HG02884 (cell line): ENCODE data around the gene NXPH4.

ENCODE experiments used
- ATAC-seq: cut with Tn5 transposase; IDR thresholded peaks from one replicate; pipeline ENCODE4 v1.9.1; 2021; ENCODE audit warnings: mild to moderate bottlenecking, moderate library complexity; ENCODE audit not compliant: unreplicated experiment

Gene NXPH4

GRCh38 chr12:57240926-57241401, 24.4 kb downstream of the NXPH4 start:
- ATAC-seq, result no peak

- no peak for ATAC-seq
Measured at GRCh38 chr12:57241402-57242310, 25.1 kb downstream of the NXPH4 start.

GRCh38 chr12:57242329-57242690, 25.7 kb downstream of the NXPH4 start:
- no peak for ATAC-seq

DNA sequence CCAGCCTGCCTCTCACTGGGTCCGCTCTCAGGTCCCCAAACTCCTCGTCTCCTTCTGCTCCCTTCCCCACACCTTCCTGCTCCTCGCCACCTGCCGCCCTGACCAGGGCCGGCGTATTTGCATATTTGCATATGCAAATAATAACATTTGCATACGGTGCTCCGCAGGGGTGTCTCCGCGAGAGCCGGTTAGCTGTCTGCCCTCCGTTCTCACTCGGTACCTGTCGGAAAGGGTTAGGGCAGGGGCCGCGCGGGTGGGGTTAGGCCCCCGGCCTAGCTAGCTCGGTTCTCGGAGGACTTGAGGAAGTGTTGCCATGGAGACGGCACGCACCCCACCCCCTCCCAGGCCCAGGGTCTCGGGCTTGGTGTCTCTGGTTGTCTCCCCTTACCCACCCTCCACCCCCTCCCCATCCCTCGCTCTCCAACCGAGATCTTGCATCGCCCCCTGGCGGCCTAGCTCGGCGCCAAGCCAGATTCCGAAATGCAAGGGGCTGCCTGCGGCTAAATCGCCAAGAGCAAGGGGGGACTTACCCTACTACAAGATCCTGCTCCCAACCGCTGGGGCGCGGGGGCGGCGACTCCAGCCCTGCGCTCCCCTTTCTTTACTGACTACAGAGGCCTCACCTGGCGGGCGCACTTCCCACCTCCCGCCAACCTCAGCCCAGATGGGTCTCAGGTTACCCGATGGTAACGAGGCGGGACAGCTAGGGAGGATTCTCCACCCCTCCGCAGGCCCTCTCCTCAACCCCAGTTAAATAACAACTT, 26.3 kb downstream of the NXPH4 start:
- no peak for ATAC-seq

GRCh38 chr12:57243521-57244311, 27.1 kb downstream of the NXPH4 start:
- no peak for ATAC-seq

DNA sequence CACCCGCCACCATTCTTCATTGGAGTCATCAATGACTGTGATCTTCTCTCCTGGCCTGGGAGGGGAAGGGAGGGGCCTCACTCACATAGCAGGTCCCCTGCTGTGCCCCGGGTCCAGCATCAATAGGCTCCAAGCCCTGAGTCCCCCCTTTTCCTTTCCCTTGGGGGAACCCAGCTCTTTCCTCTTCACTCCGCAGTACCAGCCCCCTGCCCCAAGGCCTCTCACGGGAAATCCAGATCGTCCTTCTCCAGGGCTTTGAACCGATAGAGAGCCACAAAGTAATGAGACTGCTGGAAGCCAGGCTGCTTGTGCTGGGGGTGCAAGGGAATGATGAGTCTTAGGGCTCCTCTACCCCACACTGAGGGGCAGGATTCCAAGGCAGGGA, 27.7 kb downstream of the NXPH4 start:
- ATAC-seq, result no peak

DNA sequence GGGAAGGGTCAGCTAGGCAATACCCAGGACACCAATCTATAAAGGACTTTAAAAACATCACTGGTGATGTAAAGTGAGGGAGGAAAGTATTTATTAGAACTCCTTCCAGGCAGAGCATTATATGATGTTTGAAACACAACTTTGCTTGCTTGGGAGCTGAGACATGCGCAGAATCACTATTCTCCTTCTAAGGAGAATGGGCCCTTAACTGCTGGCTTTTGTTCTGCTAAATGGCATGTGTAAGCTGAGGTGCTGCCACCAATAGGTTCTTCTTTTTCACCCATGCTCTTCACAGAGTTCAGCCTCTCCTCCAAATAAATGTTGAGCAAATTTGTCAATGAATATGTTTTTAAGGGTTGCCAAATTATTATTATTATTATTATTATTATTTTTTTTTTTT, 30.4 kb downstream of the NXPH4 start:
- ATAC-seq, result no peak

- ATAC-seq, result no peak
Measured at GRCh38 chr12:57248934-57249742, 32.5 kb downstream of the NXPH4 start.

- no peak for ATAC-seq
Measured at GRCh38 chr12:57250541-57250940, 33.9 kb downstream of the NXPH4 start.

DNA sequence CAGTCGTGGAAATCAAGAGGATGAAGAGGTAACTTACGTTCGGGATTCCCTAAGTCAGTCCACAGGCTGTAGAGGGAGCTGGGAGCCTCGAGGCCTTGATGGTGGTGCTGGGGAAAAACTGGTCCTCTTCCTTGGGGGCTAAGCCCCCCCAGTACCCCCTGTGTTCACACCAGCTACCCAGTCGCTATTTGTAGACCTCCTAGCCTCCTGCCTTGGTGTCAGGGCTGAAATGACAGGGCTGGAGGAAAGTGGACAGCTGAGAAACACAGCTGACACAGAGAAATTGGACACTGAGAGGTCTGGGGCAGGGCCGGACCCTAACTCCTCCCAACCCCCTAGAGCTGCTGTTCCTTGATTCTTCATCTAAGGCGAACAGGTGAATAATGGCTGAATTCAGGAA, 34.4 kb downstream of the NXPH4 start, which contains the start of gene STAC3:
Gene STAC3, minus strand, starts transcription at position 232 of the 400 bp plus-strand sequence. CDS start 1,551 bp downstream, outside the sequence.
- ATAC-seq, result no peak

GRCh38 chr12:57254506-57255280, 38.1 kb downstream of the NXPH4 start:
- ATAC-seq, result no peak

GRCh38 chr12:57255916-57256315, 39.3 kb downstream of the NXPH4 start:
- ATAC-seq, result no peak

GRCh38 chr12:57258977-57259970, 42.7 kb downstream of the NXPH4 start:
- ATAC-seq, result no peak

GRCh38 chr12:57260366-57260765, 43.8 kb downstream of the NXPH4 start:
- no peak for ATAC-seq

GRCh38 chr12:57261428-57261865, 44.9 kb downstream of the NXPH4 start:
- no peak for ATAC-seq

DNA sequence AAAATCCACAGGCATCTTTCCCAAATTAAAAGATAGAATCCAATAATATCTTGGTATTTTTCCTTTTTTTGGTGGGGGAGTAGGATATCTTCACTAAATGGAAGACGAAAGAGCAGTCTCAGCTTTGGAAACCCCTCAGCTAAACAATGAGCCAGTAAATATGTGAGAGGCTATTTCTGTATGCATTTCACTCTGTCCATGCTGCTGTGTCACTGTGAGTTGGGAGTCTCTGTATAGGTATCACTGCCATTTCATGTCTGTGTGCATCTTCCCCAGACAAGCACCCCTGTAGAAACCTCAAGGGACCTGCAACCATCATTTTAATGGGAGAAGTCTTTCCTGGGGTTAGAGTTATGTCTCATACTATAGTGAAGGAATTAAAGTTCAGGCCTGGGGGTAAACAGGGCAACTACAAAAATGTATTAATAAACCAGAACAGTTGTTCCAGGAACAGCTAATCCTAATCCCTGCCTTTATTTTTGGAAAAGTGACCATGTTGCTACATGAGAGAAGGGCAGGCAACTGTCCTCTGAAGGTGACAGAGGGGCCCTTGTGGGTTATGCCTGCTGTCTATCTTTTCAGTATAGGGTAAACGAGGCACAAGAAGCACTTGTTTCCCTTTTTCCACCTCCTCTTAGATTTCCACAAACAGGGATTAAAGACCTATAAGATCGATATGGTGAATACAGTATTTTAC, 45.7 kb downstream of the NXPH4 start:
- no peak for ATAC-seq

- no peak for ATAC-seq
Measured at GRCh38 chr12:57263096-57263495, 46.5 kb downstream of the NXPH4 start.

DNA sequence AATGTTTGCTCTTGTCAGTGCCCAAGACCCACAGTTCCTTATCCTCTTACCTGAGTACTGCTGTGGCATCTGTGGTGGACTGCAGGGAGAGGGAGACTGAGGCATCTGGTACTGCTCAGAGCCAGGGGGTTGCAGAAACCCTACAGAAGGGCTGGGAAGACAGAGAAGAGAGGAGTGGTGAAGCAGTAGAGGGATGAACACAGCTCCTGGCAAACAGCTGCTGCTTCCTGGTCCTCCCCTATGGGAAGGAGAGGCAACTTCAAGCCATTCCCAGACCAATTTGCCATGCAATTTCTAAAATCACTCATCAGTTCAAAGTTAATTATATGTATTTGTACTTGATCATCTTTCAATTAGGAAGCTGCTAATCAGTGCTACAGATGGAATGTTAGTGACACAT, 50.1 kb downstream of the NXPH4 start:
- ATAC-seq, result no peak
